HFF-Myc (cell line): ENCODE results near the gene ARFIP1.

Experiments
- DNase-seq: peaks from one replicate; pipeline ENCODE4 v3.0.0-alpha.2; 2011; ENCODE audit warnings: low read depth; ENCODE audit errors: extremely low read depth
- H3K4me3 ChIP-seq: replicated peaks from 2 replicates; pipeline ENCODE4 v1.5.1; 2011; ENCODE audit warnings: low read depth, mild to moderate bottlenecking, control low read depth, low read length
- CTCF ChIP-seq: IDR thresholded peaks from 2 replicates; pipeline ENCODE4 v1.5.1; 2012; ENCODE audit warnings: mild to moderate bottlenecking, low read depth, low read length, control low read depth; ENCODE audit errors: missing control alignments

ARFIP1 gene

GRCh38 chr4:152956147-152956546 lies 176.4 kb downstream of the ARFIP1 start:
- TF ChIP-seq CTCF: no peak
- H3K4me3 ChIP-seq: no peak overlapping the region
- no peak for DNase-seq

DNA sequence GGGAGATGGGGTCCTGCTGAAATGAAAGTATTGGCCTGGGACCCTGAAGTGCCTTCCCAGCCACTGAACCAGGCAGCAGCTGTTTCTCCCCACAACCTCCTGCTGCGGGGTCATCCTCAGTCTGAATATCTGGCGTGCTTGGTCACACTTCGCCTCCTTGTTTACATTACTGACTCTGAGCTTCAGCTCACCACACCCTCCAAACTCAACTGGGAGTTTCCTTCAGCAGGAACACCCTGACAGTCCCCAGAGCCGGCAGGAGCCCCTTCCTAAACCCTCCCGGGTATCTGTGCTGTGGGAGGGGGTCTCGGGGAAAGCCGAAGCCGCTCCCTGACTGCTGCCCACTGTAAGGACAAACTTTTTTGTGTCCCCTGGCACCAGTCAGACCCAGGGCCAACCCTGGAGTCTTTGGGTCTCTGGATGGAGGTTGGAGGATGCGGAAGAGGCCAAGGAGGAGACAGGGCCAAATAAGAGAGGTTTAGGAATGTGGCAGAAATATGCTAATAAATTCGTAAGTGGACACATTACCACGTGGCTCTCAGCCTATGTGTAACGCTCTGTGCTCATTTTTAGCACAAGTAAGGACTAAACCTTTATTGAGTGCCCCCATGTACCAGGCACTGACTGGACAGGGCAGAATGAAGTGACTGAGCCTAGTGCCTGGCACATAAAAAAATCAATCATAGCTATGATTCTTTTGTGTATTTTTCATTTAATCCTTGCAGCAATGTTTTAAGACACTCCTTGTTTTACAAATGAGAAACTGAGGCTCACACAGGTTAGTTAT lies 177.1 kb downstream of the ARFIP1 start:
- no peak for DNase-seq
- TF ChIP-seq CTCF: no peak
- H3K4me3 ChIP-seq: no peak overlapping the region

DNA sequence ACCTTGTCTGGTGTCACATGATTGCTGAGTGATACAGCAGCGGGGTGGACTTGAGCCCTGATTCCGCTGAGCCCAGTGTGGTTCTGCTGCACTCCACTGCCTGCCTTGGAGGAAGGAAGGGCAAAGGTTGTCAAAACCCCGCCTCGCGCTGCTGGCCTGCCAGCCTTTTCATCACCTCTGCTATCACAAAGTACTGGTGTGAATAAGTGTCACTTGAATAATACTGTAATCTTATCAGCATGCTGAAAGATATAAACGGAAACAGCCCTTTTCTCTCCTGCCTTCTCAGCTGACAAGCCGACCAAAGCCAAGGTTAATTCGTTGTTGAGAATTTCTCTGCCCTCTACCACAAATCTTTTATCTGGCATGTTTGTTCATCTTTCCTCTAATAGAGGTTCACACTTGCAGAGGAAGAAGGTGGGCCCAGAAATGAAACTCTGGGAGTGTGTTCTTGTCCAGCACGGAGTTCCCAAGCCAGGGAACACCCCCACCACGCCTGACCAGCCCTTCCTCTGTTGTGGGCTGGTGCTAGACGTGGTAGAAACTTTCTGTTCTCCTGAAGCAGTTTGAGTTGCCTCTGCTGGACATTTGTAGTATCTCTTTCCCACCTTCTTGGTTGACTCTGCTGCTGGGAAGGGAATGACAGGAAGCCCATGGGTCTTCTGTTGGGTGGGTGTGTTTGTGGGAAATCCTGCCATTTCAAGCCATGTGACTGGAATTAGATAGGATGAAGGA lies 177.8 kb downstream of the ARFIP1 start:
- TF ChIP-seq CTCF: no peak
- no peak for DNase-seq
- H3K4me3 ChIP-seq: no peak overlapping the region

- H3K4me3 ChIP-seq: no peak overlapping the region
- no peak for TF ChIP-seq CTCF
- no peak for DNase-seq
These were observed 179.3 kb downstream of the ARFIP1 start for GRCh38 chr4:152959080-152959479.

DNA sequence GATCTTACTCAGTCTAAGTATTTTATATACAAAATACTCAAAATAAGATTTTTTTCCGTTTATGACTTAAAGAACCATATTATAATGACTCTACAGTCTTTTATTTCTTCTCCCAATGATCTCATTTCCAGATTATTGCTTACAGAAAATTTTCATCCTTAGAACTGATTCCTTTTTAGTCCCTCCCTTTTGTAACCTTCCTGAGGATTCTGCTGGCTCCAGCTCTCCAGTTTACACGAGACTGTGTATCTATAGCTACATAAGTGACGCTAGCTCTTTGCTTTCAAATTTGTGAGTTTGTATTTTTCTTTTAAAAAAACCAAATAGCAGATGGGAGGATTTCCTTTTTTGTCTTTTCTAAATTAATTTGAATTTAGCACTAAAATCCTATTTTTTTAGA lies 180.3 kb downstream of the ARFIP1 start:
- DNase-seq: no peak
- no peak for TF ChIP-seq CTCF
- no peak overlapping the region for H3K4me3 ChIP-seq

- DNase-seq: no peak
- no peak for TF ChIP-seq CTCF
- H3K4me3 ChIP-seq: no peak overlapping the region
These were observed 181.4 kb downstream of the ARFIP1 start for GRCh38 chr4:152961014-152961772.
